GM18519 (cell line): Measurements from ENCODE around the gene CYB5RL.
"Not testable (repeated sequence)": the region's sequence is repeated elsewhere in the genome, so short reads cannot be mapped to it uniquely, and the experiment has no call there.

Experiments
- ATAC-seq: cut with Tn5 transposase; IDR thresholded peaks from one replicate; pipeline ENCODE4 v1.9.1; 2021; ENCODE audit warnings: mild to moderate bottlenecking, moderate library complexity; ENCODE audit not compliant: unreplicated experiment, low FRiP score

The CYB5RL gene

DNA sequence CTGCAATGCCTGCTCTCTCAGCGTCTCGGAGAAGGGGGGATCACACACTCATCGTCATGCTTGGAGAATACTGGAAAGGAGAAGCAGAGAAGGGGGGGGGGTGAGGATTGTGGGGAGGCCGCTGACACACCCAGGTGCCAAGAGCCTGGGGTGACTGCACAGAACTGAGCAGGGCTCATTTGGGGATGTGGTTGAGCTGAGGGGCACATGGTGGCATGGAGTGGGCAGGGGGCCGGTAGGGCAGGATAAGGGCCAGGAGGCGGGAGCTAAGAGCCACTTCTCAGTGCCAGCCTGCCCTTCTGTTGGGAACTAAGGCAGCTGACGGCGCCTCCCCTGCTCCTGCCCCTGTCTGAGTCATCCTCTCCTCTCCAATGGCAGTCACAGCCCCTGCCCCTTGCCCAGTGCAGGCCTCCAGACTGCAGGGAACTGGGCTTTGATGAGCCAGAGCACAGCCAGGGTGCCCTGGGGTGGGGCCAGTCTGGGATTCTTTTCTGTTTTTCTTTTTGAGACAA lies 27.3 kb upstream of the CYB5RL start:
- no peak for ATAC-seq

GRCh38 chr1:54225986-54226559 lies 26.2 kb upstream of the CYB5RL start:
- no peak for ATAC-seq

GRCh38 chr1:54225378-54225777 lies 25.5 kb upstream of the CYB5RL start:
- no peak for ATAC-seq

- no peak for ATAC-seq
These were observed 24.4 kb upstream of the CYB5RL start for GRCh38 chr1:54224233-54224632.

DNA sequence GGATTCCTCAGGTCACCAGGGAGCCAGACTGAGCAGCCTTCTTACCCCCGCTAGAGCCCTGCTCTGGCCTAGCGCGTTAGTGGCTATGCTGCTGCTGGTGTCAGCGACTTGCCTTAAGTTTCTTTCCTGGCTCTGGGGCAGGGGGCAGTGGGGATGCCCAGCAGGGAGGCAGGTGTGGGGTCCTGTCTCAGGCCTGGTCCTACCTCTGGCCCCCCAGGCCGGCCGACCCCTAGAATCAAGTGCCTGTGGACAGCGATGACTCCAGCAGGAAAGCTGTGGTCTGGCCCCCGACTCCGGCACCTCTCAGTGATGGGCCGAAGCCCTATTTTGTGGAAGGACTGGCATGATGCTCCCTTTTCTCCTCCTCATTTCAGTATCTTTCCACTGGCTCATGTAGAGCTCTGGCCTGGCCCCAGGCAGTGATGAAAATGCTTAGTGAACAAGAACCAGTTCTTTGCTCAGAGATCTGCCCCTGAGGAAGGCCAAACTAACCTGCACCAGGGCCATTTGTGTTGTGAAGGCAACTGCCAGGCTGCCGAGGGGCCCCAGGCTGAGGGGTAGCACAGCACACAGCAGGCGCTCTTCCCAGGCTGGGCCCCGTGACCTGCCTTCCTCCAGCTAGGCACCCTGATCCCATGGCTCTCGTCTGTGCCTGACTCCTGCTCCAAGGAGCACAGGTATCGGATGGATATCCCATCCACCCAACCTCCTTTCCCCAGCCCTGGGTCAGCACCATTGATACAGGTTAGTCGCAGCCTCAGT lies 23.8 kb upstream of the CYB5RL start:
- no peak for ATAC-seq

DNA sequence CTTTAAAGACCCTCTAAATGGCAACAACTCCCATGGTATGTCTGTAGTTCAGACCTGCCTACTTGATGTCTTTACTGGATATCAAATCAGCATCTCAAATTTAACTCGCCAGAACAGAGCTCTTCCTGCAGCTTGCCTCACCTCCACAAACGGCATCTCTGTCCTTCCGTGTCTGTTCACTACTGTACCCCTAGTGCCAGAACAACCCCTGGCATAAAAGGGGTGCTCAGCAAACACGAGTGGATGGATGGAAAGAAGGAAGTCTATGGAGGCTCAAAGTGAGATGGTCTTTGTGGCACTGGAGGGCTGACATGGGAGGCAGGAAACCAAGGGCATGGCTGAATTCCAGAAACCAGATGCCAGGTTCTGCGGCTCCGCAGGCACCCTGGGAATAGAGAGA lies 22.9 kb upstream of the CYB5RL start:
- ATAC-seq = no peak

GRCh38 chr1:54221867-54222484 lies 22.1 kb upstream of the CYB5RL start:
- no peak for ATAC-seq

GRCh38 chr1:54221113-54221834 lies 21.4 kb upstream of the CYB5RL start:
- ATAC-seq = no peak

DNA sequence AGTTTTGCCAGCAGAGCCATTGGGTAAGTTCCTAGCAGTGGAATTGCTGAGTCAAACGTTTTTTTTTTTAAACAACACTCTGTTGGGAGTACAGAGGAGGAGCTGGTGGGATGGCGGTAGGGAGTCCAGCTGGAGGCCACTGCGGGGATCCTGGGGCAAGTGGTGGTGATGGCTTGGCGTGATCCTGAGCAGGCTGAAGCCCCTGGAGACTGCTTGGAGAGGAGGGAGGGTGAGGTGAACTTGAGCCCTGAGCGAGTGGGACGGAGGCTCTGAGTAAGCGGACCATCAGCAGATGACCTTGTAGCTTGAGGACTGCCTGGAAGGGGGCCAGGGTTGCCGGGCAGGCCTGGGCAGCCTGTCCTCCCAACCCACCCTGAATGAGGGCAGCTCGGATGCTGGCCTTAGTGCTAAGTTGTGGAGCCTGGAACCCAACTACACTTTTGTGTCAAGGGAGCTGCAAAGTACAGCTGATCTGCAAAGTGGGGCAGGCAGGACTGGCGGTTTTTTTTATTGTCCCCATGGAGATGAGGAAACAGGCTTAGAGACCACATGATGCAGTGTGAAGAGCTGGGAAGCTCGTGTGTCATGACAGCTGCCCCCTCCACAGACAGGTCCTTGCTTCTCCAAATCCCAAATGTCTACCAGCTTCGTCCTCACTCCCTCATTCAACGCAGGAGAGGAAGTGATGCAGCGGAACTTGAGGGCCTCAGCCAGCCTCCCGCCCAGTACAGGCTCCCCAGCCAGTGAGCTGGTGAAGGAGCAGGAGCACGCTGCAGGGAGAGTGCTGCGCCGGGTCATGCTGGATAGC lies 20.4 kb upstream of the CYB5RL start:
- ATAC-seq = no peak

DNA sequence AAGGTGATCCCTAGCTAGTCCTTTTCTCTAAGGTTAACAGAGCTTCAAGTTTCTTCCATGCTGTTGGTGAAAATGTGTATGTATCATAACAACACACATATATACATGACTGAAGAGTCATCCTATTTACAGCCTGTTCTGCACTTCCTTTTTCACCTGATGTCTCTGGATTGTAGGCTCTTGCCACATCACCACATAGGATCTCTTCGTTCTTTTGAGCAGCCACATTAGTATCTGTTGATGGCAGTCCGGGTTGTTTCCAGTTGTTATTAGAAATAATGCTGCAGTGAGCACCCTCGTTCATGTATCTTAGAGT lies 19.8 kb upstream of the CYB5RL start:
- no peak for ATAC-seq

DNA sequence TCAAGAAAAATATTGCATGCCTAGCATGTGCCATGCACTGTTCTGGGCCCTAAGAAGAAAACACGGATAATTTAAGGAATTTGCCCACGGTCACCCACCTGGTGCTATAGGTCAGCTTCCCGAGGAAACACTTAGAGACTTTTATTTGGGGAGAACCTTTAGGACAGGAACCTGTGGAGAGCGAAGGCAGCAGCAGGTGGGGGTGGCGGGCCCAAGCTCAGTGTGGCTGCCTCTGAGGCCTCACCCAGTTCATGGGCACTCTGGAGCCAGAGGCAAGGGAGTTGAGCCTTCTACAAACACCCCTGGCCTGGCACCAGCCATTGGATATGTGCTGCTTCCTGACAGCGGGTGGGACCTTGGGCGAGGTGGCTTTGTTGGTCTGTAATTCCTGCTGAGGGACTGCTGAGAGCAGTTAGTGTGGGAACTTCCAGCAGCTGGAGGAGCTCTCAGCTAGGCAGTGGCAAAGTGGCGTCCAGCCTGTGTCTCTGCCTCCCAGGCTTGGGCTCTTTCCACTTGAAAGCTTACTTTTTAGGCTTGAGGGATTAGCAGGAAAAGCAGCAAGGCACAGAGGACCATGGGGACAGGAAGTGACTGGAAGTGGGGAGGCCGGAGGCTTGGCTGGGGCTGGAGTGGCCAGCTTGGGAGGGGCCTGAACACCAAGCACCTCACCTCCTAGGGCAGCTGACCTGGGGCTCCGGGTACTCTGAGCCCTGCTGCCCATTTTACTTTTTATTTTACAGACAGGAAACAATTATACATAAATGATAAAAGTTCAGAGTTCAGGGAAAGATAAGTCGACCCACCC lies 19.3 kb upstream of the CYB5RL start:
- ATAC-seq = no peak

DNA sequence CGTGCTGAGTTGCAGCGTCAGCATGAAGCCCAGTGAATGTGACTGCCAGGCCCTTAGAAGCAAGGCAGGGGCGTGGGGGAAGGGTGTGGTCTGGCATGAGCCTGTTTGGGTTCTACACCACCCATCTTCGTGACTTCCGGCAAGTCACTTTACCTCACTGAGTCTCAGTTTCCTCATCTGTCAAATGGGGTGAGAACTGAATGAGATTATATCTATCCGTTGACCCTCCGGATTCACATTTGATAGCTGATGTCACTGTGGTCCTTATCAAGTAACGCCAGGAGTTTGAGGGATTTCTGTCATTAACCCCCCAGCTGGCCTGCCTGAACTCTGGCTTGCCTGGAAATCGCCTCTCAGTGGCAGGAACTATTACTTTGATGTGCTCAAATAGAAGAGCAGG lies 15.7 kb upstream of the CYB5RL start:
- no peak for ATAC-seq

GRCh38 chr1:54212872-54213271 lies 13.0 kb upstream of the CYB5RL start:
- no peak for ATAC-seq

DNA sequence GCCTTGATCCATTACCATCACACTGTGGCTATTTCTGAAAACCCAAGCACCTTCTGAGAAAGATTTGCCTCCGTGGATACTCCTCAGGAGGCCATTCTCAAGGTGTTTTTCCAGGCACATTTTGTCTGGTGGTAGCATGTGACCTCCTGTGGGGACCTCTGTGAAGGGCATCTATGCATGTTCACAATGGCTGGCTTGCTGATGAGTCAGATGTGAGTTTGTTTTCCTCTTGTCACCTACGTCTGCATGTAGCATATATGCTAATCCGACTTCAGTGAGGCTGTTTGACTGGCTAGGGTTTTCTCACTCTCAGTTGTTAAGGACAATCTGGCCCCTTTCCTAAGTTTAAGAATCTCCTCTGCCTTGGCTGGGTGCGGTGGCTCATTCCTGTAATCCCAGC lies 8.1 kb upstream of the CYB5RL start:
- ATAC-seq = not testable (repeated sequence)

GRCh38 chr1:54207287-54207686 lies 7.5 kb upstream of the CYB5RL start:
- ATAC-seq = no peak

GRCh38 chr1:54204199-54204598 lies 4.4 kb upstream of the CYB5RL start:
- ATAC-seq = no peak

GRCh38 chr1:54200519-54200997 lies 728 bp upstream of the CYB5RL start:
- ATAC-seq = no peak

DNA sequence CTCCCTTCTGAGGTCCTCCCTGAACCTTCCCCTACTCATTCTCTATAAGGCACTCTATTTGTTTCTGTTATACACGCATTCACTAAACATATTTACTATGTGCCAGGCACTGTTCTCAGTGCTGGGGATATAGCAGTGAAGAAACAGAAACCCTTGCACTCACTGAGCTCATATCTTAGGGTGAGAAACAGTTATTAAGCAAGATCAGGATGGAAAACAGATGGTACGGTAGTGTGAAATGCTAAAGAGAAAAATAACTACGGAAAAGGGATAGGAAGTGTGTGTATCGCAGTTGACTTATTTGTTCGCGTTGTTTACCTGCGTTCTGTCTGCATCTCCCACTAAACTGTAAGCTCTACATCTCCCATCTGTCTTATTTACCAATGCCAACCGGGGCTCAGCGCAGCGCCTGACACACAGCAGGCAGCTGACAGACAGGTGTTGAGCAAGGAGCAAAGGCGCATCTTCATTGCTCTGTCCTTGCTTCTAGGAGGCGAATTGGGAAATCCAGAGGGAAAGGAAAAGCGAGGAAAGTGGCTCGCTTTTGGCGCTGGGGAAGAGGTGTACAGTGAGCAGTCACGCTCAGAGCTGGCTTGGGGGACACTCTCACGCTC lies 572 bp downstream of the CYB5RL start:
- ATAC-seq = no peak

DNA sequence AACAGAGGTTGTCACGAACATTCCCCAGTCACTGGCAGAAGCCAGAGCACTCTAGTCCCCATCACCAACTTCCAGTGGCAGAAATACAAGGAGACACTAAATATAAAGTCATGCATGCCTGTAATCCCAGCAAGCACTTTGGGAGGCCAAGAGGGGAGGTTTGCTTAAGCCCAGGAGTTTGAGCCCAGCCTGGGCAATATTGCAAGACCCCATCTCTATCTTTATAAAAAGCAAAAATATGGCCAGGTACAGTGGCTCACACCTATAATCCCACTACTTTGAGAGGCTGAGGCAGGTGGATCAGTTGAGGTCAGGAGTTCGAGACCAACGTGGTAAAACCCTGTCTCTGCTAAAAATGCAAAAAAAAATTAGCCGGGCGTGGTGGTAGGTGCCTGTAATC lies 6.4 kb downstream of the CYB5RL start:
- no peak for ATAC-seq
